ENCODE results near the gene PROCA1.
"Not testable (repeated sequence)": the region's sequence is repeated elsewhere in the genome, so short reads cannot be mapped to it uniquely, and the experiment has no call there.

PROCA1 gene

DNA sequence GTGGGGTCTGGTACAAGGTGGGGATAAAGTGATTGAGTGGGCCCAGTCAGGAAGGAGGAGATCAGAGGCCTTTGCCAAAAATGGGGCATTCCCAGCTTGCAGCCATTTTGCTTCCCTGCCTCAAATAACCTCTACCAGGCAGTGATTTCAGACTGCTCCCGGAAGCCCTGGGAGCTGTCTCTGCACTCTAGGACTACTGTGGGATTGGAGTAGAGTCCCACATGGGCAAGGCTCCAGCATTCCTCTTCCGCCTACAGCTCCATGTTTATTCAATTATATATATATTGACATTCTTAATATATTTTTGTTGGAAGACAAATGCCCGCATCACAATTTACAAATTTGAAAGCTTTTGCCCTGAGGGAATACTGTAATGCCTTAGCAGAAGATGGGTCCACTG, 36.2 kb downstream of the PROCA1 start:
- DNase-seq = no peak
- no peak for TF ChIP-seq POLR2A (IDR thresholded peaks at IDR 0.05; ENCODE audit: low read length)
- no peak for TF ChIP-seq GATA1 (IDR thresholded peaks at IDR 0.05; ENCODE audit: low read depth, low read length)

DNA sequence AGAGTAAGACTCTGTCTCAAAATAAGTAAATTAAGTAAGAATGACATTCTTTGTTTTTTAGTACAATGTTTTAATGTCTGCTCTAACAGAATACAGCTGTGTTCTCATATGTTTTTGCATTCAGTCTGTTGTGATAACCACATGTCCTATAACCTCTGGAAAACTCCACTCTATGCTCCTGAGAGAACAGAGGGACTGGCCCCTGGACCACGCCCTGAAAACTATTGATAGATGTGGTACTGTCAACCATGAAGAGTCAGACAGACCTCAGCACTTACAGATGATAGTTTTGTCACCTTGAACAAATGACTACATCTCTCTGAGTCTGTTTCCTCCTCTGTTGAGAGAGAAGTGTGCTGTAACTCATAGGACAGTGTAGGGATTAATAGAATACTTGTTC, 41.8 kb downstream of the PROCA1 start:
- DNase-seq = no peak
- TF ChIP-seq POLR2A (IDR thresholded peaks at IDR 0.05; ENCODE audit: low read length) = no peak
- TF ChIP-seq GATA1 (IDR thresholded peaks at IDR 0.05; ENCODE audit: low read depth, low read length) = no peak

DNA sequence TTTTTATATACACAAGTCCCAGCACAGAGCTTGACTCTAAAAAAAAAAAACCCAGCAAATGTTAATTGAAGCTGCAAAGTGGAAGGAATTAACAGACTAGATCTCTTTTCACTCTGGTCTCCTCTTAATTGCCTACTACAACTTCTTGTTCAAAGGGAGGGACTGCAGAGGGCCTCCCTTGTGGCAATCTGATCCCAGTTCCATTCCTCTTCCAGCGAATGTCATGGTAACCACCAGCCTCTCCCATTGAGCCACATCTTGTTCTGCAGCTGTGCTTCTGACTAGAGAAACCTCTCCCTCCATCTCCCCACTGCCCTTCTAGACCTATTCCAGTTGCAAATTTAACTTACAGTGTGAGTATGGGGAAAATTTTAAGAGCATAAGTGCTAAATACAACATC, 43.8 kb downstream of the PROCA1 start:
- TF ChIP-seq GATA1 (IDR thresholded peaks at IDR 0.05; ENCODE audit: low read depth, low read length) (no peak), POLR2A (IDR thresholded peaks at IDR 0.05; ENCODE audit: low read length) (no peak)
- no peak for DNase-seq

DNA sequence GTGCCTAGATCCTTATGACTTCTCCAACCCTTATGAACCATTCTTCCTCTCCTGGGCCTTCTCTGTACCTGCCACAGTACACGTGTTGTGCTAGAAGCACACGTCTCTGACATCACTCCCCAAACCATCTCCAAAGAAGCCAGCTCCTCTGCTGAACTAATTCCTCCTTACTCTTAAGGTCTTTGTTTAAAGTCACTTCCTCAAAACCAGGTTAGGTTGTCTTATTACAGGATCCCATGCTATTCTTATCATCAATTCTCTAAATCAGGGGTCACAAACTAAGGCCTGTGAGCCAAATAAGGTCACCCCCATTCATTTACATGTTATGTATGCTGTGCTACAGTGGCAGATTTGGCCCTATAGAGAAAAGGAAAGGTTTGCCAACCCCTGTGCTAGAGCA, 45.7 kb downstream of the PROCA1 start:
- TF ChIP-seq GATA1 (IDR thresholded peaks at IDR 0.05; ENCODE audit: low read depth, low read length) (no peak), POLR2A (IDR thresholded peaks at IDR 0.05; ENCODE audit: low read length) (no peak)

GRCh38 chr17:28663723-28664122, 48.0 kb downstream of the PROCA1 start:
- DNase-seq = peak; percentile 31 to 52
- TF ChIP-seq POLR2A (IDR thresholded peaks at IDR 0.05; ENCODE audit: low read length) (no peak), GATA1 (IDR thresholded peaks at IDR 0.05; ENCODE audit: low read depth, low read length) (no peak)

More for the DNA sequence above, 45.7 kb downstream of the PROCA1 start:
- DNase-seq = no peak

- peak in 1 of 2 experiments; percentile 51 for DNase-seq
- TF ChIP-seq GATA1 (IDR thresholded peaks at IDR 0.05; ENCODE audit: low read depth, low read length) (no peak), POLR2A (IDR thresholded peaks at IDR 0.05; ENCODE audit: low read length) (no peak)
These were observed 49.2 kb downstream of the PROCA1 start for GRCh38 chr17:28662527-28662829.

DNA sequence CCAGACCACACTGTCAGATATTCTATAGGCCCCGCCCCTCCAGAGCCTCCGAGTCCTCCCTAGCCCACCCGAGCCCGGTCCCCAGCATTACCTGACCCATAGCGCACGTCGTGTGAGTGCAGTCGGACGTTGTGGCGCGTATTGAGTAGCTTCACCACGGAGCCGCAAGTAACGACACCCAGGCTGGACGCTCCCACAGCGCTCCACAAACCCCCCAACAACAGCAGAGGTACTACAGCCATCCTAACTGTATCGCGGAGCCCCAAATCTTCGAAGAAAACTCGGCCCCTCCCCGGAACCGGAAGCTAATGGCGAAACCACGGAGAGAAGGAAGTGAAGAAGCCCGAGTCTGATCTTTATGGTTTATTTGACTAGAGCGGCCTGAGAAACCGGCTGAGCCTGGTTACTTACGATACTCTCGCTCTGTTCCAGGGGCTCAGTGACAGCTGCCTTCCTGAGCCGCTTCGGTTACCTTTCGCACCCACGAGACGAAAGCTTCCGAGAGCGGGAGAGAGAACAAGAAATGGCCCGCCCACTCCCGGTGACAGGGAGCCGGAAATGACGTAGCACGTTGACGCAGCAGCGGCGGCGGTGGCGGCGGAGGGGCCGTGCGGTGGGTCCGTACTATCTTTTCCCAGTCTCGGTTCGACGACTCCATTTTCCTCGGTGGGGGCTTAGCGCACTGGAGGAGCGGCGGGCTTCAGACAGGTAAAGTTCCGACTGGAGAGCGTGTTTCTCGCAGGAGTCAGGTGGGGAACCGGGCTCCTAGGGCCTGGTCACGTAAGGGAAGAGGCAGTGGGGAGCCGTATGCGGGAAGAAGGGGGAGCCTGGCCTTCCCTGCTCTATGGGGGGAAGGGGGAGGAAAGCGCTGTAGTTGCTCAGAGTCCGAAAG, 49.8 kb downstream of the PROCA1 start, which contains the start of the genes SDF2 and SUPT6H:
TSS of gene SDF2 (minus strand) at position 272 of the 892 bp plus-strand sequence. CDS start at position 242, 30 bp downstream.
TSS of gene SUPT6H (plus strand) at position 571 of the 892 bp plus-strand sequence. CDS start 11,197 bp downstream, outside the sequence.
- DNase-seq = peak; percentile 95 to 97
- TF ChIP-seq POLR2A (IDR thresholded peaks at IDR 0.05; ENCODE audit: low read length) (peak; percentile 91), GATA1 (IDR thresholded peaks at IDR 0.05; ENCODE audit: low read depth, low read length) (no peak)

DNA sequence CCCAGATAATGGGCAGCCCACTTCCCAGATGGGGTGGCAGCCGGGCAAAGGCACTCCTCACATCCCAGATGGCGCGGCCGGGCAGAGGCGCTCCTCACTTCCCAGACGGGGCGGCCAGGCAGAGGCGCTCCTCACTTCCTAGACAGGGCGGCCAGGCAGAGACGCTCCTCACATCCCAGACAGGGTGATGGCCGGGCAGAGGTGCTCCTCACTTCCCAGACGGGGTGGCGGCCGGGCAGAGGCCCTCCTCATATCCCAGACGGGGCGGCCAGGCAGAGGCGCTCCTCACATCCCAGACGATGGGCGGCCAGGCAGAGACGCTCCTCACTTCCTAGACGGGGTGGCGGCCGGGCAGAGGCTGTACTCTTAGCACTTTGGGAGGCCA, 52.2 kb downstream of the PROCA1 start:
- DNase-seq = not testable (repeated sequence)

GRCh38 chr17:28658766-28659496, 52.8 kb downstream of the PROCA1 start:
- not testable (repeated sequence) for DNase-seq

GRCh38 chr17:28658342-28658741, 53.3 kb downstream of the PROCA1 start:
- DNase-seq = not testable (repeated sequence)

GRCh38 chr17:28657756-28658155, 53.9 kb downstream of the PROCA1 start:
- TF ChIP-seq POLR2A (IDR thresholded peaks at IDR 0.05; ENCODE audit: low read length) = no peak
- TF ChIP-seq GATA1 (IDR thresholded peaks at IDR 0.05; ENCODE audit: low read depth, low read length) = no peak
- no peak for DNase-seq

DNA sequence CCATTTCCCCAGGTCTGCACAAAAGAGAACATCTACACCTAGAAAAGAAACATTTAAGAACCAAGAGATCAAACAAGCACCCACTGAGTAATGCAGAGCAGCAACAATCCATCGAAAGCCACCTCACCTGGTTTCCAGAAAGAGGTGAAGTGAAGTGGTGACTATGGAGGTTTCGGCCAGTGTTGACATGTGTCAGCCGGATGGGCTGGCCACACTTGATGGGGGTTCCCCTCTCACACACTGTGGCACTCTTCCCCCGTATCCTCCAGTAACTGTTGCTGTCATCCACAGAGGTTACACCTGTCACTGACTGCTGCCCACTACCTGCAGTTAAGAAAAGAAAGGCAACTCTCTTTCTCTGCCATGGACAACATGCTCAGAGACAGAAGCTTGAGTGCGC, 56.5 kb downstream of the PROCA1 start:
- no peak for TF ChIP-seq POLR2A (IDR thresholded peaks at IDR 0.05; ENCODE audit: low read length)
- no peak for TF ChIP-seq GATA1 (IDR thresholded peaks at IDR 0.05; ENCODE audit: low read depth, low read length)
- DNase-seq = no peak

Data from erythroblast (primary cell).